Measurements from ENCODE around the gene KLF13.

DNA sequence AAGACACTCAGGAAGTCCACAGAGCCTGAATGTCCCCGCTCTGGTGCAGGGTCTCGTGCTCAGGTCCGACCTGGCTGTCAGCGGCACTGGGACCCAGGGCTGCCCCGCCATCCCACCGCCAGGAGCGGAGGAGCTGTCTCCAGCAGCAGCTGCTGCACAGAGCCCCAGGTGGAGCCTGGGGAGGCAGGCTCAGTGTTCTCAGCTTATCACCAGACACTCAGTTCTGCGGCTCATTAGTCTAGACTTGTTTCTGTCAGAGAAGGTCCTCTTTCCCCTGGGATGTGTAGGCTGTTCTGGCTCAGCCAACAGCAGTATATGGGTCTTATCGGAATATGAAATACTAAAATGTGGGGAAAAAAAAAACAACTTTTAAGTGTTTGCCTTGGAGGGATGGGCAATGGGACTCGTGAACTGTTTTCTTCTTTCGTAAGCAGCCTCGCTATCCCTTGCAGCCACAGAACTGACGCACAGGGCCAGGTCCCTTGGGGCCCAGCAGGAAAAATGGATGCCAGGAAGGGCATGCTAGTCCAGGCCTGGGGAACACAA lies 75.9 kb downstream of the KLF13 start:
- TF ChIP-seq, protein P1, sequence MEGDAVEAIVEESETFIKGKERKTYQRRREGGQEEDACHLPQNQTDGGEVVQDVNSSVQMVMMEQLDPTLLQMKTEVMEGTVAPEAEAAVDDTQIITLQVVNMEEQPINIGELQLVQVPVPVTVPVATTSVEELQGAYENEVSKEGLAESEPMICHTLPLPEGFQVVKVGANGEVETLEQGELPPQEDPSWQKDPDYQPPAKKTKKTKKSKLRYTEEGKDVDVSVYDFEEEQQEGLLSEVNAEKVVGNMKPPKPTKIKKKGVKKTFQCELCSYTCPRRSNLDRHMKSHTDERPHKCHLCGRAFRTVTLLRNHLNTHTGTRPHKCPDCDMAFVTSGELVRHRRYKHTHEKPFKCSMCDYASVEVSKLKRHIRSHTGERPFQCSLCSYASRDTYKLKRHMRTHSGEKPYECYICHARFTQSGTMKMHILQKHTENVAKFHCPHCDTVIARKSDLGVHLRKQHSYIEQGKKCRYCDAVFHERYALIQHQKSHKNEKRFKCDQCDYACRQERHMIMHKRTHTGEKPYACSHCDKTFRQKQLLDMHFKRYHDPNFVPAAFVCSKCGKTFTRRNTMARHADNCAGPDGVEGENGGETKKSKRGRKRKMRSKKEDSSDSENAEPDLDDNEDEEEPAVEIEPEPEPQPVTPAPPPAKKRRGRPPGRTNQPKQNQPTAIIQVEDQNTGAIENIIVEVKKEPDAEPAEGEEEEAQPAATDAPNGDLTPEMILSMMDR (IDR thresholded peaks at IDR 0.05 in 4 of 5, conservative IDR thresholded peaks at IDR 0.05 in 1 of 5): no peak
- no peak for TF ChIP-seq POLR2A (IDR thresholded peaks at IDR 0.05)
